Right ventricle myocardium inferior (tissue), 1 donor: ENCODE measurements around the gene ZFP14. TPM values are rescaled to one million over a fixed set of nuclear protein-coding genes. Genes with fewer than 3 reads are reported as not detected.

Source experiments
- ATAC-seq: fragments of 200-7000 bp; cut with Tn5 transposase; one replicate; pipeline ENCODE4 v1.9.1; 2020; ENCODE audit warnings: mild to moderate bottlenecking, moderate library complexity
- DNase-seq: peaks from one replicate; pipeline ENCODE4 v3.0.0; 2021; ENCODE audit errors: missing footprints
- intact Hi-C: fragments of 100-400 bp; cut with DNase I; formaldehyde crosslinking; loops from one replicate; pipeline ENCODE4 v1.11.0; 2022
- long read RNA-seq: library from polyadenylated mRNA; unstranded; transcript quantifications from one replicate; pipeline ENCODE4 v2.0.0, GENCODE V29; 2021
- total RNA-seq: library from RNA; stranded (reverse); fragmentation: NEBNext Ultra II Directional; extraction: Animal tissue kit (Norgen Biotek cat#: 25700); gene quantifications from one replicate; pipeline ENCODE4 v1.2.1, GENCODE V29; 2021
- donor health status: DM: no; HTN: yes; CAD: no; lungs with severe emphysema.

Gene ZFP14
- 3.2 TPM for total RNA-seq
- long read RNA-seq, full-length matches to known transcripts, result 1 of 1 reads
- long read RNA-seq, partial matches to known transcripts, result 0 of 1 reads
- long read RNA-seq, other reads (novel, unspliced or antisense), result 0 of 1 reads

DNA sequence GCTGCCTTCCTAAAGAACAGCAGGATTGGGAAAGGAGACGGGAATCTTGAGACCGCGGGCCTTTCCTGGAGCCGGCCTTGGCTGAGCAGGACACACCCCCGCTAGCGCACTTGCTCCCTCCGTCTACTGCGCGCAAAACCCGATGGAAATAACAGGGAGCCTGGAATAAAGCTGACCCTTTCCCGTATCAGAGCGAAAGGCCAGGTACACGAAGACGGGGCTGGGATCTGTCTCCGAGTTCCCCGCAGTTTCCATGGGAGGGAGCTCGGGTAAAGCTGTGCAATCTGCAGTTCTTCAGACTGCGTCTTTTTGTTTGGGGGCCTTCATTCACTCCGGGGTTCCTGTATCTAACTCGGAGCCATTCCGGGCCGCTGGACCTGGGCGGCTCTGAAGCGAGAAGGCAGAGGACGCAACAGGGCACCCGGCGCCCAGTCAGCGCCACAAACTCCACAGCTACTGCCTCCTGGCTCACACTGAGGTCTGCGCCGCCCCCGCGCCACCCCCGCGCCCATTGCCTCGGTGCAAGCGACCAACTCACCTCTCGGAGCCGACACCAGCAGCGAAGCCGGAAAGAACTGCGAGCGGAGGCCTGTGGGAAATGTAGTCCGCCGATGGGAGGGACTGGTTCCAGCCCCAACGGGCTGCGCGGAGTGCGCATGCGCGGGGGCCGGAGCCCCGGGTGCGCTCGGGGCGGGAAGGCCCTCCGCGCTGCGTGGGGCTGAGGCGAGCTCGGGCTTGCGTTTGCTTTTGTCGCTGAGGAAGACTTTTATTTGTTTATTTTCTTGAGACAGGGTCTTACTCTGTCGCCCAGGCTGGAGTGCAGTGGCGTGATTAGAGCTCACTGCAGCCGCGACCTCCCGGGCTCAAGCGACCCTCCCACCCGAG lies at the start of gene ZFP14:
Gene ZFP14, minus strand, starts transcription at position 577 of the 885 bp plus-strand sequence. CDS start 11,309 bp downstream, outside the sequence.
- peak; percentile 99 for ATAC-seq
- intact Hi-C loops, result loop anchor here (1.0 kb wide), 1 partner anchor 110 kb away; the partner anchor contains the start of gene ZNF566

DNA sequence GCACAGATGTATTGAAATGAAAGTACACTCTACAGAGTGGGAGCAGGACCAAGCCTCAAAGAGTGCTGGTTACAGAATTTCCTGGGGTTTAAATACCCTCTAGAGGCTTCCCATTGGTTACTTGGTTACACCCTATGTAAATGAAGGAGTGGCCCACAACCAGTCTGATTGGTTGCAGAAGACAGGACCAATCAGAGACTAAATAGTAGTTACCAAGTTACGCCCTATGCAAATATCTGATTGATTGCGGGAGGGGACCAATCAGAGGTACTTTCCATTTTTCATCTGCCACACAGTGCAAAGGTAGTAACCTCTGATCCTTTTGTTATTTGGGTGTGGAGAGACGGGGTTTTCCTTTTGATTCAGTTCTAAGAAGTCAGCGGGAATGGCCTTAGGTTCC lies 44.9 kb upstream of the ZFP14 start:
- no peak for ATAC-seq
- intact Hi-C loops, result no loop called here
- no peak for DNase-seq

More for the DNA sequence above, at the start of gene ZFP14:
- peak; percentile 95 for DNase-seq

DNA sequence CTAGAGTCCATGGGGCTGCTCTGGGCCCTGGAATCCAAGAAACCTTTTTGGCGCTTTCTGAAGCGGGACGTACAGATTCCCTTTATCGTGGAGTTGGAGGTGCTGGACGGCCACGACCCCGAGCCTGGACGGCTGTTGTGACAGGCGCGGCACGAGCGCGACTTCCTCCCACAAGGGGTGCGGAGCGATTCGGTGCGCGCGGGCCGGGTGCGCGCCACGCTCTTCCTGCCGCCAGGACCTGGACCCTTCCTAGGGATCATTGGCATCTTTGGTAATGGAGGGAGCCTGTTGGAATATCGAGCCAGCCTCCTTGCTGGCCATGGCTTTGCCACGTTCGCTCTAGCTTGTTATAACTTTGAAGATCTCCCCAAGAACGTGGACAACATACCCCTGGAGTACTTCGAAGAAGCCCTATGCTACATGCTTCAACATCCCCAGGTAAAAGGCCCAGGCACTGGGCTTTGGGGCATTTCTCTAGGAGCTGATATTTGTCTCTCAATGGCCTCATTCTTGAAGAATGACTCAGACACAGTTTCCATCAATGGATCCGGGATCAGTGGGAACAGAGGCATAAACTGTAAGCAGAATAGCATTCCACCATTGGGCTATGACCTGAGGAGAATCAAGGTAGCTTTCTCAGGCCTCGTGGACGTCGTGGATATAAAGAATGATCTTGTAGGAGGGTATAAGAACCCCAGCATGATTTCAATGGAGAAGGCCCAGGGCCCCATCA lies 42.9 kb upstream of the ZFP14 start:
- intact Hi-C loops, result no loop called here
- ATAC-seq (no peak), DNase-seq (no peak)

DNA sequence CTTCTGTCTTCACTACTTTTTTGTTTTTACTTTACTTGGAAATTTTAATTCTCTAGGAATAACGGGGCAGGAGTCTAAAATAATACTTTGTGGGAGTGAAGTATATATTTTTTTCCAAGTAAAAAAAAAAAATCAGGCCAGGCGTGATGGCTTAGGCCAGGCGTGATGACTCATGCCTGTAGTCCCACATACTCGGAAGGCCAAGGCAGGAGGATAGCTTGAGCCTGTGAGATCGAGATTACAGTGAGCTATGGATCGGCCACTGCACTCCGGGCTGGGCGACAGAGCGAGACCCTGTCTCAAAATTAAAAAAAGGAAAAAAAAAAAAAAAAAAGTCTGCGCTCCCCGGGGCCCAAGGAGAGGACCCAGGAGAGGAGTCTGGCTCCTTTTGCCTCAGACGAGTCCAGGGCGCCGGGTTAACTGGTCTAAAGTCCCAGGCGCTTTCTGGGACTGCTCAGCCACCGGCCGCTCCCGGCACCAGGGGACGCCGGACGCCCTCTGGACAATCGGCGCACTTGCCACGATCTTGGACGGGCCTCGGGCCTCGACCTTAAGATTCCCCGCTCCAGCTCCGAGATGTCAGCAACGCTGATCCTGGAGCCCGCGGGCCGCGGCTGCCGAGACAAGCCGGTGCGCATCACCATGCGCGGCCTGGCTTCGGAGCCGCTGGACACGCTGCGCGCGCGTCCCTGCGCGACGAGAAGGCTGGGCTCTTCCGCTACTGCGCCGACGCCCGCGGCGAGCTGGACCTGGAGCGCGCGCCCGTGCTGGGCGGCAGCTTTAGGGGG lies 42.2 kb upstream of the ZFP14 start:
- DNase-seq (no peak), ATAC-seq (peak; percentile 32)
- intact Hi-C loops, result no loop called here

DNA sequence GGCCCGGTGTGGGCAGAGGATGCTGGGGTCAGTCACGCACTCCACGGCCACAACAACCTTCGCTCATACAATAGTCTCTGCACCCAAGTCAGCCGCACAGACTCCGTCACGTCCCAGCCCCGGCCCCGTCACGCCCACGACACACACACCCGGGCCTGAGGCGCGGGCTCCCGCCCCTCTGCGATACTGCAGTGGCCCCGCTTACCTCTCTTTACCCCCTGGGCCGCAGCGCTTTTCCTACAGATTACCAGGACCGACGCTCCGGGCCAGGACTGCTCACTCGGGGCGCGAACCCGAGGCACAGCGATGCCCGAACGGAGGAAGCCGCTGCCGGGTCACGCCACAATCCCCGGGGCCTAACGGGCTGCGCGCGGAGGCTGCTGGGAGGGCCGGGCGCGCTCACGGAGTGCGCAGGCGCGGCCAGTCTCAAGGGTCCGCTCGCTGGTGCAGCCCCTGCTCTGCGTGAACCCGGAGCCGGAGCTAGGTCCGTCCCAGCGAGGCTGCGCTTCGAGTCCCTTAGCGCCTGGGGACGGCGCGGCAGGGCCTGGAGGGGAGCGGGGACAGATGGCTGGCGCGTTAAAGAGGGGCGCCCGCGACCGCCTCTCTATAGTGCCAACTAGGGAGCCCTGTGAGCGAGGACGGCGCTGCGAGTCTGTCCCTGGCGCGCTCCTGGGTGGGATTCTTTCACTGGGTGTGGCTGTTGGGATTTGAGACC lies 39.4 kb upstream of the ZFP14 start, which contains the start of gene ZFP82:
Gene ZFP82, minus strand, starts transcription at position 358 of the 715 bp plus-strand sequence. CDS start 8,855 bp downstream, outside the sequence.
- DNase-seq (peak; percentile 91), ATAC-seq (peak; percentile 99)
- intact Hi-C loops, result loop anchor here (5.0 kb wide), 1 partner anchor 69 kb away; the partner anchor contains the start of gene ZNF566

DNA sequence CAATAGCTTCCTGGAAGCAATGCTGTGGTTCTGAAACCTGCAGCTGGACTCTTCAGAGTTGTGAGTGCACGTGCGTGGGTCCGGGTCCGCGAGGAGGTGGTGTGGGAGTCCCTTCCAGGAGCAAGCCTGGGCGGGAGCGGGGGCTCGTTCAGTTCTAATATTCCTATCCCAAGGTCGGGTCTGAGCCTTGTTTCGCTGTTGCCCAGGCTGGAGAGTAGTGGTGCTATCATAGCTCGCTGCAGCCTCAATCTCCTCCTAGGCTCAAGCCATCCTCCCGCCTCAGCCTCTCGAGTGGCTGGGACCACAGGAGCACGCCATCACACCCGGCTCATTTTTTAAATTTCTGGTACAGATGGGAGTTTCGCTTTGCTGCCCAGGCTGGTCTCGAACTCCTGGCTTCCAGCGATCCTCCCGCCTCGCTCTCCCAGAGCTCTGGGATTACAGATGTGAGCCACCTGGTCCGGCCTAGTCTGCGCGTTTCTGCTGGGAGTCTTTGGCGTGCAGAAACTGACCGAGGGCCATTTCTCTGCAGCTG lies 38.8 kb upstream of the ZFP14 start:
- no peak for DNase-seq
- no peak for ATAC-seq
- intact Hi-C loops, result loop anchor here (5.0 kb wide), 1 partner anchor 69 kb away; the partner anchor contains the start of gene ZNF566

DNA sequence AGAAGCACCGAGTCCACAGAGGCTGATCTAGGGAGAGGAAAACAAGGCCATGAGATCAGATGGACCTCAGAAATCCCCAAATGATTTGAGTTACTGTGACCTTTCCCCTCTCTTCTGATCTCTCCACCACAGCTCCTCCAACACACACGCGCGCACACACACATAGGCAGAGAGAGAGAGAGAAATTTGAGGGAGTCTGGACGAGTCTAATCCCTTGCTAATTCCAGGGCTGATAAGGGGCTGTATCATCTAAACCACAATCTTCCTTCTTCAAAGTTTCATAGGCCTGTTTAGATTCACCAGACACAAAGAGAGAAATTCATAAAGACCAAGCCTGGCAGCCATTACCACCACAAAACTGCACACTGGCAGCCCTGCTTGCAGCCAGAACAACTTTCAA lies 30.8 kb upstream of the ZFP14 start:
- DNase-seq, result no peak
- ATAC-seq, result no peak
- intact Hi-C loops, result no loop called here

DNA sequence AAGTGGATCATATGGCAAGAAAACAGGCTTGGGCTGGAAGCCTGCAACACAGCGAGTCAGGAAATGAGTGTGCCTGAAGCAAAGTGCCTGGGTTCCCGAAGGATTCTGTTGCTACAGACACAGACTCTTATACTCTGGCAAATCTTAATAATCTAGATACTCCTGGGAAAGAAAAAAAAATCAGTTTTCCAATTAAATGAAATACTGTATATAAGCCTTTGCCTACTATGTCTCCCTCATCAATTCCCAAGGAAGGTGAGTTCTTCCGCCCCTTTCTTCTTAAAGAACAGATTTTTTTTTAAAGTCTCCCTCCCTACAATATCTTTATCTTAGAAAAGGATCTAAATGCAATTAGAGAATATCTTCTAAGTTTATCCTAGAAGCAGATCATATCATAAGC lies 29.1 kb upstream of the ZFP14 start:
- ATAC-seq, result no peak
- intact Hi-C loops, result no loop called here
- DNase-seq, result no peak

DNA sequence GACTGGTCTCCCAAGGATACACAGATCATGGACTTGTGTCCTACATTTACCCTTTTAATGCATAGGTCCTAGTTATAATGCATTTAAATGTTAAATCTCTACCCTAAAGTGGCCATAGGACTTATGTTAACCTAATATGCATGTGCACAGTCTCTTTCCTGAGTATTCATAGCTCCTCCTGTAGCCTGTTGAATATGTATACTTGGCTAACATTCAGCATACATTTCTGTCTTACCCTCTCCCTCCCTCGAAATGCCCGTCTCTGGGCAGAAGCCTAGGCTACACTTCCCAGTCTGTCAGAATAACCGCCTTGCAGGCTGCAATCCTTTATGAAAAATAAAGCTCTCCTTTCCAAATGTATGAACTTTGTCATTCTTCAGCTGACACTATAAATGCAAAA lies 25.5 kb upstream of the ZFP14 start:
- DNase-seq (no peak), ATAC-seq (no peak)
- intact Hi-C loops, result no loop called here

DNA sequence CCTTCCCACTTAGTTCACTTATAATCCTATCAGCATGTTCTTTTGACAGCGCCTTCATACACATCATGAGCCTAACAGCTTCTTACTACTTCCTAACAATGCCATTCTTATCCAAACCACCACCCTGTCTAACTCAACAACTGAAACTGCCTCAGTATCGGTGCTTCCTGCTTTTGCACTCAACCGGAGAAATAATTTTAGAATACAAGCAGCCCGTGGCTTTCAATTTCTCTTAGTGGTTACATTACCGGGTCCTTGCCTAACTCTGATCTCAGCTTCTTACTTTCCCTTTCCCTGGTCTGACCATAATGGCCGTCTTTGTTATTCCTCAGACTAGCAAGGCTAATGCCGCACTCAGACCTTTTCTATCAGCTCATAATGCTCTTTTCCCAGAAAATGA lies 22.5 kb upstream of the ZFP14 start:
- ATAC-seq, result no peak
- intact Hi-C loops, result no loop called here
- no peak for DNase-seq

DNA sequence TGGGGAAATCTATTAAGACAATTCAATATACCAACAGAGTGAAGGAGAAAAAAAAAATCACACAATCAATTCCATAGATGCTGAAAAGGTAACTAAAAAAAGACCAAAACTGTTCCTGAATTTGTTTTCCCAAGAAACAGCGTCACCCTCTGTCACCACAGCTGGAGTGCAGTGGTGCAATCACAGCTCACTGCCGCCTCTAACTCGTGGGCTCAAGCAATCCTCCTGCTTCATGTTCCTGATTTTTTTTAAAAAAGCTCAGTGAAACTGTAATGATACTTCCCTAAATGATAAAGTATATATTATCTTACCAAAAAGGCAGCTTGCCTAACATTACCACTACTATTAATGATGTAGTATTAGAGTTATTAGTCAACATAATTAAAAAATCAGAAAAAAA lies 19.6 kb upstream of the ZFP14 start:
- ATAC-seq (no peak), DNase-seq (no peak)
- intact Hi-C loops, result no loop called here

DNA sequence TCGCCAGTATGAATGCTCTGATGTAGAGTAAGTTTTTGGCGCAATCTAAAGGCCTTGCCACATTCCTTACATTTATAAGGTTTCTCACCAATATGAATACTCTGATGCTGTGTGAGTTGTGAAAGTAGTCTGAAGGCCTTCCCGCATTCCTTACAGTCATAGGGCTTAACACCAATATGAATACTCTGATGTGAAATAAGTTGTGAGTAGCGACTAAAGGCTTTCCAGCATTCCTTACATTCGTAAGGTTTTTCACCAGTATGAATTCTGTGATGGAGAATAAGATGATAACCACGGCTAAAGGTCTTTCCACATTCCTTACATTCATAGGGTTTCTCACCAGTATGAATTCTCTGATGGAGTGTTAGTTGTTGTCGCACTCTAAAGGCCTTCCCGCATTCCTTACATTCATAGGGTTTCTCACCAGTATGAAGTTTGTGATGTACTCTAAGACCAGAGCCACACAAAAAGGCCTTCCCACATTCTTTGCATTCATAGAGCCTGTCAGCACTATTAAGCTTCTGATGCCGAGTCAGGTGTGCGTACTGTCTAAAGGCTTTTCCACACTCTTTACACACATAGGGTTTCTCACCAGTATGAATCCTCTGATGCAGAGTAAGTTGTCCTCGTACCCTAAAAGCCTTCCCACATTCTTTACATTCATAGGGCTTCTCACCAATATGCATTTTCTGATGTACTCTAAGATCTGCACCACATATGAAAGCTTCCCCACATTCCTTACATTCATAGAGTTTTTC lies 14.1 kb upstream of the ZFP14 start:
- no peak for DNase-seq
- intact Hi-C loops, result no loop called here
- ATAC-seq, result no peak

DNA sequence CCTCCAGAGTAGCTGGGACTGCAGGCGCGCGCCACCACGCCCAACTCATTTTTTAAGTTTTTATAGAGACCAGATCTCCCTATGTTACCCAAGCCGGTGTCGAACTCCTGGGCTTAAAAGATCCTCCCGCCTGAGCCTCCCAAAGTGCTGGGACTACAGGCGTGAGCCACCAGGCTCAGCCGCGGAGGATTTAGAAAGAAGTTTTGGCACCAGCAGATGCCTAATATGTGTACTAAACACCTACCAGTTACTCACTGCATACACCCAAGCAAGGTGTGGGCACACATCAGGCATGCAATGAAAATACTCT lies 464 bp upstream of the ZFP14 start:
- no peak for ATAC-seq
- intact Hi-C loops, result loop anchor here (1.0 kb wide), 1 partner anchor 110 kb away; the partner anchor contains the start of gene ZNF566
- no peak for DNase-seq

DNA sequence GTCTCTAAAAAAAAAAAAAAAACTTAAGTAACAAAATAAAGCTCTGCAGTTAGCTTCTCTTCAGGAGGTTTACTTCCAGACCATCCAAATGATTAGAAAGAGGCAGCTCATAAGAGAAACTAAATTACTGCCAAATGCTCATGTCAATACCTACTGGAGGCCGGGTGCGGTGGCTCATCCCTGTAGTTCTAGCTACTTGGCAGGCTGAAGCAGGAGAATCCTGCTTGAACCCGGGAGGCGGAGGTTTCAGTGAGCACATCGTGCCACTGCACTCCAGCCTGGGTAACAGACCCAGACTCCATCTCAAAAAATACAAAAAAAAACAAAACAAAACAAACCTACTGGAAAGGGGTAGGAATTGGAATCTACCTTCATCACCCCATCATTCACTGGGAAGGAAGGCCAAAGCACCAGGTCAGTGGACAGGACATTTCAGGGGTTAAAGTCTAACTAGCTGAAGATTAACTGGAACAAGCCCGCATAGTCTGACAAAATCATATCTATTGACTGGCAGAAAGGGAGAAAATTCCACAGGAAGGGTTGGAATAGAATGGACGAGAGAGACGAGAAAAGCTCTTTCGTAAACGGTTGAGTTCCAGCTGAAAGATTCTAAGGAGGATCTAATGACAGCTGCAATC lies 1.3 kb downstream of the ZFP14 start:
- intact Hi-C loops, result no loop called here
- no peak for ATAC-seq
- no peak for DNase-seq

DNA sequence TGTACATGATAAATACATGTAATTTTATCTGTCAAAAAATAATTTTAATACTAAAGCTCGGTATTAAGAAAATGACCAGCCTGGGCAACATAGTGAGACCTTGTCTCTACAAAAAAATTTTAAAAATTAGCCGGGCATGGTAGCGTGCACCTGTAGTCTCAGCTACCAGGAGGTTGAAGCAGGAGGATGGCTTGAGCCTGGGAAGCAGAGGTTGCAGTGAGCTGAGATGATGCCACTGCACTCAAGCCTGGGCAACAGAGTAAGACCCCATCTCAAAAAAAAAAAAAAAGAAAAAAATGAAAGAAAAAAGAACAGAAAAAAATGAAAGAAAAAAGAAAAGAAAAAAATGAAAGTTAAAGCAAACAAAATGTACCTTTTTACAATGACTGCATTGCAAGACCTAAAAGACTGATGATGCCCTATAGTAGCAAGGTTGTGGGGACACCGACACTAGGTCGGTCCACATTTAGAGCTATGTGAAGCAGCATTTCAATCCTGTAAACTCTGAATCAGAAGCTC lies 5.3 kb downstream of the ZFP14 start:
- intact Hi-C loops, result no loop called here
- DNase-seq, result no peak
- no peak for ATAC-seq

DNA sequence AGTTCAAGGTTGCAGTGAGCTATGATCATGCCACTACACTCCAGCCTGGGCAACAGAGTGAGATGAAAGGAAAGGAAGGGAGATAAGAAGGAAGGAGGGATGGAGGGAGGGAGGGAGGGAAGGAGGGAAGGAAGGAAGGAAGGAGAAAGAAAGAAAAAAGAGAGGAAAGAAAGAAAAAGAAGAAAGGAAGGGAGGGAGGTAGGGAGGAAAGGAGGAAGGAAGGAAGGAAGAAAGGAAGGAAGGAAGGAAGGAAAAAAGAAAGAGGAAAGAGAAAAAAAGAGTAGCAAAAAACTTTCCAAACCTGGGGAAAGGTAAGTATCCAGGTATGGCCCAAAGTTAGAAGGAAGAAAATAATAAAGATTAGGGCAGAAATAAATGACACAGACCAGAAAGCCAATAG lies 7.1 kb downstream of the ZFP14 start:
- ATAC-seq (no peak), DNase-seq (no peak)
- intact Hi-C loops, result no loop called here

DNA sequence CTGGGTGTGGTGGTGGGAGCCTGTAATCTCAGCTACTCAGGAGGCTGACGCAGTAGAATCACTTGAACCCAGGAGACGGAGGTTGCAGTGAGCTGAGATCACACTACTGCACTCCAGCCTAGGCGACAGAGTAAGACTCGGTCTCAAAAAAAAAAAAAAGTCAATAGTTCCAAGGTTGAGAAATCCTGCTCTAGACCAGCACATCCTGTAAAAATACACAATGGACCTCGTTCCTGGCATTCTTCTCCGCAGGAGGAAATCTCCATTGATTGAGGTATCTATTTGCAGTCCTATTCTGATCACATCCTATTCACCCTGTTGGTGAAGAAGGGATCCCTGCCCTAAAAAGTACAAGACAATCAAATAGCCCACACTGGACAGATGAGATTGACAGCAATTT lies 15.2 kb downstream of the ZFP14 start:
- ATAC-seq (no peak), DNase-seq (no peak)
- intact Hi-C loops, result no loop called here
